Adipose tissue (tissue), 3 donors: ENCODE data around the gene BRD7. TPM values are rescaled to one million over a fixed set of nuclear protein-coding genes. Genes with fewer than 3 reads are reported as not detected.

Experiments
- H3K27ac ChIP-seq: one replicate; pipeline ENCODE4 v1.5.1; 2013; ENCODE audit warnings: low read depth, low read length
- WGBS, 3 donors: extraction: QIAGEN DNeasy Blood & Tissue Kit; methylation state at CpG; one replicate each; pipeline ENCODE4 v1.1.7; 2013; 5-methylcytosine and 5-hydroxymethylcytosine counted together
- polyA plus RNA-seq, 3 donors: library from polyadenylated mRNA; stranded (reverse); fragments of 200-250 nt; gene quantifications; one replicate each; pipeline ENCODE4 v1.2.3, GENCODE V29; 2013
- donor health status: healthy with polysubstance abuse.
- donor health status: Bipolar disorder and iron deficiency.
- donor health status: healthy.

The BRD7 gene
- polyA plus RNA-seq, 3 donors = 27.4 to 59.9 (median 32.0) TPM

GRCh38 chr16:50393416-50393815 lies 24.6 kb upstream of the BRD7 start:
- 65 to 79% (median 70%) methylated on average over 7 to 8 of the region's 8 CpGs for WGBS, 3 donors
- no peak overlapping the region for H3K27ac ChIP-seq

- H3K27ac ChIP-seq = no peak overlapping the region
Measured at GRCh38 chr16:50390914-50391716, 22.3 kb upstream of the BRD7 start.

GRCh38 chr16:50390371-50390771 lies 21.6 kb upstream of the BRD7 start:
- 75 to 83% (median 76%) methylated on average over 10 to 11 of the region's 11 CpGs for WGBS, 3 donors
- no peak overlapping the region for H3K27ac ChIP-seq

More at GRCh38 chr16:50390914-50391716, 22.3 kb upstream of the BRD7 start:
- WGBS, 3 donors = 76 to 82% (median 77%) methylated on average over 30 of the region's 30 CpGs

- 83 to 87% (median 83%) methylated on average over 4 of the region's 4 CpGs for WGBS, 3 donors
- H3K27ac ChIP-seq = no peak overlapping the region
Measured at GRCh38 chr16:50389900-50390299, 21.1 kb upstream of the BRD7 start.

- WGBS, 3 donors = 73 to 87% (median 86%) methylated on average over 1 of the region's 1 CpG
- no peak overlapping the region for H3K27ac ChIP-seq
Measured at GRCh38 chr16:50388496-50388895, 19.7 kb upstream of the BRD7 start.

GRCh38 chr16:50386774-50387173 lies 18.0 kb upstream of the BRD7 start:
- H3K27ac ChIP-seq = no peak overlapping the region
- 80 to 87% (median 81%) methylated on average over 13 of the region's 13 CpGs for WGBS, 3 donors

- no peak overlapping the region for H3K27ac ChIP-seq
- 85 to 92% (median 89%) methylated on average over 5 of the region's 5 CpGs for WGBS, 3 donors
Measured at GRCh38 chr16:50386139-50386538, 17.4 kb upstream of the BRD7 start.

GRCh38 chr16:50384500-50385135 lies 15.8 kb upstream of the BRD7 start:
- H3K27ac ChIP-seq = no peak overlapping the region
- 73 to 82% (median 74%) methylated on average over 7 of the region's 7 CpGs for WGBS, 3 donors

- 71 to 81% (median 75%) methylated on average over 8 of the region's 8 CpGs for WGBS, 3 donors
Measured at GRCh38 chr16:50381679-50382440, 13.1 kb upstream of the BRD7 start.

GRCh38 chr16:50378417-50378816 lies 9.6 kb upstream of the BRD7 start:
- no peak overlapping the region for H3K27ac ChIP-seq

More at GRCh38 chr16:50381679-50382440, 13.1 kb upstream of the BRD7 start:
- no peak overlapping the region for H3K27ac ChIP-seq

GRCh38 chr16:50377001-50377400 lies 8.2 kb upstream of the BRD7 start:
- WGBS, 3 donors = 38 to 52% (median 40%) methylated on average over 4 of the region's 4 CpGs
- H3K27ac ChIP-seq = no peak overlapping the region

- WGBS, 3 donors = 84 to 92% (median 89%) methylated on average over 9 of the region's 9 CpGs
- no peak overlapping the region for H3K27ac ChIP-seq
Measured at GRCh38 chr16:50373780-50374179, 5.0 kb upstream of the BRD7 start.

GRCh38 chr16:50373345-50373701 lies 4.5 kb upstream of the BRD7 start:
- H3K27ac ChIP-seq = no peak overlapping the region
- WGBS, 3 donors = 75 to 80% (median 75%) methylated on average over 4 of the region's 4 CpGs

GRCh38 chr16:50372611-50373344 lies 4.0 kb upstream of the BRD7 start:
- 70 to 83% (median 80%) methylated on average over 10 of the region's 10 CpGs for whole genome bisulfite sequencing, 3 donors
- H3K27ac ChIP-seq = no peak overlapping the region

GRCh38 chr16:50371936-50372595 lies 3.3 kb upstream of the BRD7 start:
- 61 to 66% (median 65%) methylated on average over 7 of the region's 7 CpGs for WGBS, 3 donors
- no peak overlapping the region for H3K27ac ChIP-seq

- H3K27ac ChIP-seq = no peak overlapping the region
- 82 to 96% (median 94%) methylated on average over 4 of the region's 4 CpGs for WGBS, 3 donors
Measured at GRCh38 chr16:50371036-50371716, 2.4 kb upstream of the BRD7 start.

- H3K27ac ChIP-seq = no peak overlapping the region
- 18 to 27% (median 21%) methylated on average over 5 to 7 of the region's 7 CpGs for WGBS, 3 donors
Measured at GRCh38 chr16:50369133-50369804, 481 bp upstream of the BRD7 start.
